Measurements from ENCODE around the gene MRPL1.
"Not testable (repeated sequence)": the region's sequence is repeated elsewhere in the genome, so short reads cannot be mapped to it uniquely, and the experiment has no call there.

Gene MRPL1

DNA sequence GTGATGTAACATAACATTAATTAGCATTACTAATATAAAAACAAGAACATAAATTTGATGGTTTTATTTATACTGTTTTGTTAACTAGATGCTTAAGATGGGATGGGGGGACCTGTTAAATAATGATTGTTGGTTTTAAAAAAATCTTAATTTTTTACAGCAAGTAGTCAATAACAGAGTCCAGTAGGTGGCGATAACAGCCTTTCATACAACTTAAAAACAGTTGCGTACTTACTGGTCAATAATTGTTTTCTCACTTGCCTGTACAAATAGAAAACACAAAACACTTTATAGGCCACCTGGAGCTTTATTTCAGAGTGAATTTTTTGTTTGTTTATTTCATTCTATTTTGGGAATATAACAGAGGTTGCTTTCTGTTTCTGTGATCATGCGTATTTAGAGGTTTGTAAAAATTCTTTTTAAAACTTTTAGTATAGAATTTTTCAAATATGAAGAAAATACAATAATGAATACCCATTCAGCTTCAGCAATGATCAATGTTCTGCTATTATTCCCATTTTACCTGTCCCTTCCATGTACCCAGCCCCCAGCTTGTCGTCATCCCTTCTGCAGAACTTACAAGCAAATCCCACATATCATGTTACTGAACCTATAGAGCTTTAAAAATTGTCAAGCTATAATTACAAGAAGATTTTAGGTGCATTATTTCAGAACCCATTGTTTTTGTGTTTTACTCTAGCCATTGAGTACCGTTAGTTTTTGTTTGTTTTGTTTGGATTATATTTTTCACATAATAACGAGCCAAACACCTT lies 97.1 kb downstream of the MRPL1 start:
- Histone ChIP-seq H3K4me1 (ENCODE audit: insufficient read depth, low read length, poor library complexity, severe bottlenecking) (peaks cover 13% of the 10 kb centered on the region), H3K4me3 (ENCODE audit: low read length, poor library complexity, severe bottlenecking) (no peak overlapping the region), H3K4me2 (ENCODE audit: low read depth, low read length, poor library complexity, severe bottlenecking) (no peak overlapping the region), H3K9me2 (replicated peaks; ENCODE audit: low read depth, low read length) (no peaks in the 10 kb centered on the region), H3K27me3 (ENCODE audit: insufficient read depth, low read length, poor library complexity, severe bottlenecking) (no peaks in the 10 kb centered on the region), H3K36me3 (ENCODE audit: insufficient read depth, low read length) (peaks cover 5% of the 10 kb centered on the region; the same call in 1 of the 2 replicates), H3K79me2 (ENCODE audit: insufficient read depth, low read length) (no peaks in the 10 kb centered on the region), H3K9ac (ENCODE audit: low read depth, low read length, poor library complexity, severe bottlenecking) (no peak overlapping the region), H3F3A (ENCODE audit: low read depth) (no peaks in the 10 kb centered on the region), H4K20me1 (ENCODE audit: insufficient read depth, low read length, poor library complexity, severe bottlenecking) (no peaks in the 10 kb centered on the region), H3K9me3 (ENCODE audit: insufficient read depth, low read depth, low read length) (no peaks in the 10 kb centered on the region), H2AFZ (ENCODE audit: low read length) (no peak overlapping the region)
- TF ChIP-seq, protein P1, sequence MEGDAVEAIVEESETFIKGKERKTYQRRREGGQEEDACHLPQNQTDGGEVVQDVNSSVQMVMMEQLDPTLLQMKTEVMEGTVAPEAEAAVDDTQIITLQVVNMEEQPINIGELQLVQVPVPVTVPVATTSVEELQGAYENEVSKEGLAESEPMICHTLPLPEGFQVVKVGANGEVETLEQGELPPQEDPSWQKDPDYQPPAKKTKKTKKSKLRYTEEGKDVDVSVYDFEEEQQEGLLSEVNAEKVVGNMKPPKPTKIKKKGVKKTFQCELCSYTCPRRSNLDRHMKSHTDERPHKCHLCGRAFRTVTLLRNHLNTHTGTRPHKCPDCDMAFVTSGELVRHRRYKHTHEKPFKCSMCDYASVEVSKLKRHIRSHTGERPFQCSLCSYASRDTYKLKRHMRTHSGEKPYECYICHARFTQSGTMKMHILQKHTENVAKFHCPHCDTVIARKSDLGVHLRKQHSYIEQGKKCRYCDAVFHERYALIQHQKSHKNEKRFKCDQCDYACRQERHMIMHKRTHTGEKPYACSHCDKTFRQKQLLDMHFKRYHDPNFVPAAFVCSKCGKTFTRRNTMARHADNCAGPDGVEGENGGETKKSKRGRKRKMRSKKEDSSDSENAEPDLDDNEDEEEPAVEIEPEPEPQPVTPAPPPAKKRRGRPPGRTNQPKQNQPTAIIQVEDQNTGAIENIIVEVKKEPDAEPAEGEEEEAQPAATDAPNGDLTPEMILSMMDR (conservative IDR thresholded peaks at IDR 0.05; ENCODE audit: low read length) = peak; percentile 85
- TF ChIP-seq EZH2phosphoT487 (IDR thresholded peaks at IDR 0.05; ENCODE audit: borderline replicate concordance) = no peak

DNA sequence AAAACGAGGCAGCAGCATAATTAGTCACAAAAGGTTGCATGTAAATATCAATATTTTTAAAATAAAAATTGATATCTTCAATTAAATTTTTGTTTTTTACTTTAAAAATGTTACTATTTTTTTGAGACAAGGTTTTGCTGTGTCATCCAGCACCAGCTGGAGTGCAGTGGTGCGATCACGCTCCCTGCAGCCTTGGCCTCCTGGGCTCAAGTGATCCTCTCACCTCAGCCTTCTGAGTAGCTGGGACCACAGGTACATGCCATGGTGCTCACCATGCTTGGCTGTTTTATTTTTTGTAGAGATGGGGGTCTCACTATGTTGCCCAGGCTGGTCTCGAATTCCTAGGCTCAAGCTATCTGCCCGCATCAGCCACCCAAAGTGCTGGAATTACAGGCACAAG lies 97.7 kb downstream of the MRPL1 start:
- Histone ChIP-seq H3K4me2 (ENCODE audit: low read depth, low read length, poor library complexity, severe bottlenecking) (no peak overlapping the region), H3K4me3 (ENCODE audit: low read length, poor library complexity, severe bottlenecking) (no peak overlapping the region), H4K20me1 (ENCODE audit: insufficient read depth, low read length, poor library complexity, severe bottlenecking) (no peaks in the 10 kb centered on the region), H3K4me1 (ENCODE audit: insufficient read depth, low read length, poor library complexity, severe bottlenecking) (peaks cover 13% of the 10 kb centered on the region), H3K79me2 (ENCODE audit: insufficient read depth, low read length) (no peaks in the 10 kb centered on the region), H3K36me3 (ENCODE audit: insufficient read depth, low read length) (peaks cover 2% of the 10 kb centered on the region; the same call in 1 of the 2 replicates), H3K9me3 (ENCODE audit: insufficient read depth, low read depth, low read length) (no peaks in the 10 kb centered on the region), H3K9ac (ENCODE audit: low read depth, low read length, poor library complexity, severe bottlenecking) (no peak overlapping the region), H2AFZ (ENCODE audit: low read length) (no peak overlapping the region), H3F3A (ENCODE audit: low read depth) (no peaks in the 10 kb centered on the region), H3K9me2 (replicated peaks; ENCODE audit: low read depth, low read length) (no peaks in the 10 kb centered on the region), H3K27me3 (ENCODE audit: insufficient read depth, low read length, poor library complexity, severe bottlenecking) (no peaks in the 10 kb centered on the region)
- no peak for TF ChIP-seq EZH2phosphoT487 (IDR thresholded peaks at IDR 0.05; ENCODE audit: borderline replicate concordance)
- TF ChIP-seq, protein P1 (conservative IDR thresholded peaks at IDR 0.05; ENCODE audit: low read length) = no peak

DNA sequence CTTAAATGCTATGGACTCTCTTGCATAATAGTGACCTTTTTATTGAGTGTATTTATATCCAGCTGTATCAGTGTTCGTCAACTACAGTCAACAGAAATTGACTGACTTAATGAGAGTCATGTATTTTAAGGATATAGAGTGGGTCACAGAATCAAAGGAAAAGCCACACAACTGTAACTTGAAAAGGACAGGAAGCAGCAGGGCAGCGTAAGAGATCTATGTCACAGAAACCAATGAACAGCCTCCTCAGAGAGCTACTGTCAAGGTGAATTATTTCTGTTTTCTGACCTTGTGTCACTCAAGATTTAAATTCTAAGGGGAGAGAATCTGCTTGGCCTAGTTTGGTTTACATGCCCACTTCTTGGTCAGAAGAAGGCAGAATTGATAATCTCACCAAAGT lies 100.4 kb downstream of the MRPL1 start:
- Histone ChIP-seq H3K36me3 (ENCODE audit: insufficient read depth, low read length) (no peaks in the 10 kb centered on the region), H3K79me2 (ENCODE audit: insufficient read depth, low read length) (no peaks in the 10 kb centered on the region), H3K9me2 (replicated peaks; ENCODE audit: low read depth, low read length) (no peaks in the 10 kb centered on the region), H3K4me3 (ENCODE audit: low read length, poor library complexity, severe bottlenecking) (no peak overlapping the region), H4K20me1 (ENCODE audit: insufficient read depth, low read length, poor library complexity, severe bottlenecking) (no peaks in the 10 kb centered on the region), H3K4me2 (ENCODE audit: low read depth, low read length, poor library complexity, severe bottlenecking) (peak overlapping the region; percentile 3), H2AFZ (ENCODE audit: low read length) (no peak overlapping the region), H3K9ac (ENCODE audit: low read depth, low read length, poor library complexity, severe bottlenecking) (no peak overlapping the region), H3K27me3 (ENCODE audit: insufficient read depth, low read length, poor library complexity, severe bottlenecking) (no peaks in the 10 kb centered on the region), H3K9me3 (ENCODE audit: insufficient read depth, low read depth, low read length) (no peaks in the 10 kb centered on the region), H3F3A (ENCODE audit: low read depth) (no peaks in the 10 kb centered on the region), H3K4me1 (ENCODE audit: insufficient read depth, low read length, poor library complexity, severe bottlenecking) (peaks cover 22% of the 10 kb centered on the region)
- TF ChIP-seq, protein P1 (conservative IDR thresholded peaks at IDR 0.05; ENCODE audit: low read length) = no peak
- no peak for TF ChIP-seq EZH2phosphoT487 (IDR thresholded peaks at IDR 0.05; ENCODE audit: borderline replicate concordance)

GRCh38 chr4:77973657-77974056 lies 111.0 kb downstream of the MRPL1 start:
- not testable (repeated sequence) for H3K4me3 ChIP-seq (ENCODE audit: low read length, poor library complexity, severe bottlenecking); H3K4me1 ChIP-seq (ENCODE audit: insufficient read depth, low read length, poor library complexity, severe bottlenecking); H3K36me3 ChIP-seq (ENCODE audit: insufficient read depth, low read length); H4K20me1 ChIP-seq (ENCODE audit: insufficient read depth, low read length, poor library complexity, severe bottlenecking); H3K9me3 ChIP-seq (ENCODE audit: insufficient read depth, low read depth, low read length); H3K9me2 ChIP-seq (replicated peaks; ENCODE audit: low read depth, low read length); H3F3A ChIP-seq (ENCODE audit: low read depth); H3K27me3 ChIP-seq (ENCODE audit: insufficient read depth, low read length, poor library complexity, severe bottlenecking); H3K9ac ChIP-seq (ENCODE audit: low read depth, low read length, poor library complexity, severe bottlenecking); H2AFZ ChIP-seq (ENCODE audit: low read length); H3K79me2 ChIP-seq (ENCODE audit: insufficient read depth, low read length); H3K4me2 ChIP-seq (ENCODE audit: low read depth, low read length, poor library complexity, severe bottlenecking)

- not testable (repeated sequence) for H3K9ac ChIP-seq (ENCODE audit: low read depth, low read length, poor library complexity, severe bottlenecking); H3K4me2 ChIP-seq (ENCODE audit: low read depth, low read length, poor library complexity, severe bottlenecking); H3K4me1 ChIP-seq (ENCODE audit: insufficient read depth, low read length, poor library complexity, severe bottlenecking); H3F3A ChIP-seq (ENCODE audit: low read depth); H3K79me2 ChIP-seq (ENCODE audit: insufficient read depth, low read length); H4K20me1 ChIP-seq (ENCODE audit: insufficient read depth, low read length, poor library complexity, severe bottlenecking); H2AFZ ChIP-seq (ENCODE audit: low read length); H3K9me2 ChIP-seq (replicated peaks; ENCODE audit: low read depth, low read length); H3K27me3 ChIP-seq (ENCODE audit: insufficient read depth, low read length, poor library complexity, severe bottlenecking); H3K4me3 ChIP-seq (ENCODE audit: low read length, poor library complexity, severe bottlenecking); H3K9me3 ChIP-seq (ENCODE audit: insufficient read depth, low read depth, low read length); H3K36me3 ChIP-seq (ENCODE audit: insufficient read depth, low read length)
Measured at GRCh38 chr4:77982900-77983540, 120.4 kb downstream of the MRPL1 start.
